Tibial nerve (tissue), 3 donors: ENCODE measurements around the gene RPL27.

Experiments used
- CTCF ChIP-seq, 5 experiments: fragments of 200-600 bp in 3 of 5; fragments of 450-650 bp in 2 of 5; sonication (generic) in 3 of 5; IDR thresholded peaks; one replicate each; pipeline ENCODE4 v1.5.1; 2016 to 2019; ENCODE audit warnings: antibody characterized with exemption in 5 of 5, mild to moderate bottlenecking in 3 of 5, moderate library complexity in 2 of 5
- POLR2A ChIP-seq, 2 donors: fragments of 450-650 bp; IDR thresholded peaks; one replicate each; pipeline ENCODE4 v1.6.1; 2017; ENCODE audit warnings: antibody characterized with exemption in 2 of 2, mild to moderate bottlenecking in 2 of 2, moderate library complexity in 2 of 2

GRCh38 chr17:42971589-42971988 lies 26.6 kb upstream of the RPL27 start:
- TF ChIP-seq CTCF (IDR thresholded peaks at IDR 0.05) (no peak), POLR2A (IDR thresholded peaks at IDR 0.05) (no peak)
